ENCODE data around the gene VPS33A.
"Not testable (repeated sequence)": the region's sequence is repeated elsewhere in the genome, so short reads cannot be mapped to it uniquely, and the experiment has no call there.

Gene VPS33A

GRCh38 chr12:122204167-122205052 is 61.9 kb downstream of the VPS33A start:
- no peak for DNase-seq (ENCODE audit: low read depth)

GRCh38 chr12:122203301-122204166 is 62.8 kb downstream of the VPS33A start, which contains the start of gene B3GNT4:
B3GNT4 (plus strand) TSS chr12:122203709; CDS start chr12:122204619, 910 bp downstream.
- no peak for DNase-seq (ENCODE audit: low read depth)

GRCh38 chr12:122202811-122203210 is 63.5 kb downstream of the VPS33A start:
- not testable (repeated sequence) for DNase-seq (ENCODE audit: low read depth)

GRCh38 chr12:122202017-122202416 is 64.3 kb downstream of the VPS33A start:
- no peak for DNase-seq (ENCODE audit: low read depth)

DNA sequence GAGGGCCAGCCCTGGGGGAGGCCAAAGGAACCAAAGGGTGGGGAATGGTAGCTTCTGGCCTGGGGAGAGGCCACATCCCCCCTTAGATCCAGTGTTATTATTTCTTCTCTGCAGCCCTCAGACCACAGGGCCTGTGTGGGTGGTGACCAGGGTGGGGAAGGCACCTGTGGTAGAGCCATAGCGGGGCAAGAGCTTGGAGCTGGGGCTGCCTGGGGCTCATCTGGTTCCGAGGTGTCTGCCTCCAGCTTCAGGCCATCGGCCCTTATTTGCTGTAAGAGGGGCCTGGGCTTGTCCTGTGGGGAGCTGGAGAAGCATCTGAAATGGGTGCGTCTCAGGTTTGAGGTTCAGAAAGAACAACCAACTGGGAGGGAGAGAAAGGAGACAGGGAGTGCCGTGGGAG is 64.9 kb downstream of the VPS33A start:
- DNase-seq (ENCODE audit: low read depth), result no peak

DNA sequence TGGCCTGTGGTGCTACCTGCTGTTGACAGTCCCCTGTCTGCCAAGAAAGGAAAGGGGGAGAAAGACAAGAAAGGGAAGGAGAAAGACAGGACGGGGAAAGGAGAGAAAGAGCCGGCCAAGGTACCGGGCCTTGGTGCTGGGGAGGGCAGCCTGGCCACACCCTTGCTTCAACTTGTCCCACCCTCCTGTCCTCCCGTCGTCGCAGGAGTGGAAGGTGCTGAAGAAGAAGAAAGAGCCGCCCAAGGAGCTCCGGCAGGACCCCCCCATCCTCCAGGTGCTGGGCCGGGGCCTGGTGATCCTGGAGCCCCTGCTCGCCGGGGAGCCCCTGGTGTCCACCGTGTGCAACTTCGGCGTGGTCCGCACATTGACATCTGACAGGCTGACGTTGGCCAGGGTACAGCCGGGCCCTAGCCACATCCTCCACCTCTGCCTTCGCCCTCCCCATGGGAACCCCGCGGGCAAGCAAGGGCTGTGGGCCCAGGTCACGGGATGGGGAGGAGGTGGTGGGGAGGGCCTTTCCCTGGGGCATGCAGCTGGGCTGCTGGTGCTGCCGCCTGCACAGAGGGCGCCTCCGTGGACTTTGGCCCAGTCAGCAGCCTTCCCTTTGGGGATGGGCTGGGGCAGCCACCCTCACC is 65.6 kb downstream of the VPS33A start:
- no peak for DNase-seq (ENCODE audit: low read depth)

DNA sequence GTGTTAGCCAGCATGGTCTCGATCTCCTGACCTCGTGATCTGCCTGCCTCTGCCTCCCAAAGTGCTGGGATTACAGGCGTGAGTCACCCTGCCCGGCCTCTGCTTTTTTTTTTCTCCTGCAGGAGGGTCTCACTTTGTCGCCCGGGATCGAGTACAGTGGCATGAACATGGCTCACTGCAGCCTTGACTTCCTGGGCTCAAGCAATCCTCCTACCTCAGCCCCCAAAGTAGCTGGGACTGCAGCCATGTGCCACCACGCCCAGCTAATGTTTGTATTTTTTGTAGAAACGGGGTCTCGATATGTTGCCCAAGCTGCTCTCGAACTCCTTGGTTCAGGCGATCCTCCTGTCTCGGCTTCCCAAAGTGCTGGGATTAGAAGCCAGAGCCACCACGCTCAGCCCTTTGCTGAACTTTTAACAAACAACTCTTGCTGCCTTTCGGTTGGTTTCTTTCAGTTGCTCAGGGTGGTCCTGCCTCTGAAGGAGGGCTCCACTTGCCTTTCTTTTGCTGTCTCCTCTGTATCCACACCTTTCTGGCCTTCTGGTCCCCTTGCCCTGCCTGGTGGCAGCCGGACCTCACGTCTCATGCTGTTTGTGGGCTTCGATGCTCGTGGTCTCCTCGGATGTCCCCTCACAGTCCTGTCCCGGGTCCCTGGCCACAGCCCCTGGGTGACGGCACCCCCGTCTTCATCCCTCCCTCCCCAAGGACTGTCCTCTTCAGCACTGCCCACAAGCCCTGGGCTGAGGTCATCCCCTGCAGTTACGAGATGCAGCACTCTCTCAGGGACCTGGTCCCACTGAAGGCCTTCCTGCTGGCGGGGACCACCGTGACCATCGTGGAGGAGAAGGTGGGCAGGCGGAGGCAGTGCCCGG is 66.6 kb downstream of the VPS33A start:
- no peak for DNase-seq (ENCODE audit: low read depth)

DNA sequence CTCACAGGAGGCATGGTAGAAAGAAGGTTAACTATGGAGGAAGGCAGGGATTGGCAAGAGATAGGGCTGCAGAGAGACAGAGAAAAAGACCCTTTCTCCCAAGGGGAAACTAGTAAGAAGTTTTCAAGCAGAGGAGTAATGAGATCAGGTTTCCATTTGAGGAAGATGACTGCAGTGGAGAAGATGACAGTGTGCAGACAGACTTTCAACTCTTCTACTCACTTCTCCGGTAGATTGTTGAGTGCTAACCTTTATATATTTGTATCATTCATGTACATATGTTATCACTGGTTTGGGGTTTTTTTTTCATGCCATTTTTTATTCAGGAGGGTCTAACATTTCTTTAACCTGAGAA is 68.7 kb downstream of the VPS33A start:
- no peak for DNase-seq (ENCODE audit: low read depth)

DNA sequence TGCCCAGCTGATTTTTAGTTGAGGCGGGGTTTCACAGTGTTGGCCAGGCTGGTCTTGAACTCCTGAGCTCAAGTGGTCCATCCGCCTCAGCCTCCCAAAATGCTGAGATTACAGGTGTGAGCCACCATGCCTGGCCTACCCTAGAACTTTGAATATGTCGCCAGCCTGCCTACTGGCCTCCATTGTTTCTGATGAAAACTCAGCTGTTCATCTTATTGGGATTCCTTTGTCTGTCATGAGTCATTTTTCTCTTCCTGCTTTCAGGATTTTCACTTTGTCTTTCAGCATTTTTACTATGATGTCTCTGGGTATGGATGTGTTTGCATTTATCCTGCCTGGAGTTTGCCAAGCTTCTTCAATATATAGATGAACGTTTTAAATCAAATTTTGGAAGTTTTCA is 70.9 kb downstream of the VPS33A start:
- no peak for DNase-seq (ENCODE audit: low read depth)

DNA sequence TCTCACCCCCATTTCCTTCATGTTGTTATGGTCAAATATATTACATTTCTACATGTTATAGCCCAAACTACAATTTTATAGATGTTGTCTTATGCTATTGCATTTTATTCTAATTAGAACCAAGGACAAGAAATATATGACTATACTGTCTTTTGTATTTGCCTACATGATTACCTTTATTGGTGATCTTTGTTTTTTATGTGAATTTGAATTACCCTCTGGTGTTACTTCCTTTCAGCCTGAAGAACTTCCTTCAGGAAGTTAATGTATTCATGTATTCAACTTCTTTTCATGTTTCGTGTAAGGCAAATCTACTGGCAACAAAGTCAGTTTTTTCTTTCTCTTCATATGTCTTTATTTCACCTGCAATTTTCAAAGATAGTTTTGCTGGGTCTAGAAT is 71.5 kb downstream of the VPS33A start:
- DNase-seq (ENCODE audit: low read depth), result no peak

- DNase-seq (ENCODE audit: low read depth), result no peak
Observed at GRCh38 chr12:122192441-122192840, 73.9 kb downstream of the VPS33A start.

GRCh38 chr12:122190842-122191668 is 75.2 kb downstream of the VPS33A start:
- peak; percentile 18 for DNase-seq (ENCODE audit: low read depth)

- DNase-seq (ENCODE audit: low read depth), result no peak
Observed at GRCh38 chr12:122189626-122190475, 76.4 kb downstream of the VPS33A start.

DNA sequence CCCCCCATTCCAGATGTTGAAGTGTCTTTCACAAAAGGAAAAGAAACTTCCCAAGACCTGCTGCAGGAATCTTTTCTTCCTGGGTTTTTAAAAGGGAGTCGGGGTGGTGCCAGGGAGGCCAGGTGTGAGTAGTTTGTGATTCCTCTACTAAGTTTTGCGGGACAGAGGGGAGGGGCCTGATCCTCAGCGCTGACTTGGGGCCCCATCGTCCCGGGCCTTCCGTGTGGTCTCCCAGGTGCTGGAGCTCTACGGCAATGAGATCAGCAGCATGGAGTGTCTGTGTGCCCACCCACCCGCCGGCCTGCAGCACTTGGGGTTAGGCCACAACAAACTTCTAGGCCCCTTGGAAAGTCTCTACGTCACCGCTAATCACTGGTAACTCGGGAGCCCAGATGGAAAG is 78.8 kb downstream of the VPS33A start:
- no peak for DNase-seq (ENCODE audit: low read depth)

DNA sequence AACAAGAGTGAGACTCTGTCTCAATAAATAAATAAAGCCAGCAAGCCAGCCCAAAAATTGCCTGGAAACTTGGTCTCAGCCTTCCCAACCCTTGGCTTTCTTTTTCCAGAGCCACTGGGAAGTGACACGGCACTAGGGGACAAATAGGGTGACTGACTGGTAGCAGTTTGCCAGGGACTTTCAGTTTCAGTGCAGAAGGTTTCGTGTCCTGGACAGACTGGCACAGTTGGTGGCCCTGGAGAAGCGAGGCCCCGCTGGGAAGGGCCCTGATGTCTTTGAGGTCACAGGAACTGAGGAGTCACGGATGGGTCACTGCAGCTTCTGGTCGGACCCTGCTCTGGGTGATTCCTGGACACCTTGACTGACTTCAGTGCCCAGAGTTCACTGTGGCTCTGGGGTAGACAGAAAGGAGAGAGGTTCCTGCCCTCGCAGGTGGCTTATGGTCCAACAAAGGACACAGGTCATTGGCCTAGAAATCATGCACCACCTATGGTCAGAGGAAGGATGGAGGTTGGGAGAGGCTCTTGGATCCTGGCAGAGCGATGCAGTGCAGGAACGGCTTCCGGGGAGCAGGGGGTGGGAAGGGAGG is 80.7 kb downstream of the VPS33A start:
- no peak for DNase-seq (ENCODE audit: low read depth)

- no peak for DNase-seq (ENCODE audit: low read depth)
Observed at GRCh38 chr12:122185079-122185478, 81.2 kb downstream of the VPS33A start.

- DNase-seq (ENCODE audit: low read depth), result no peak
Observed at GRCh38 chr12:122184517-122184916, 81.8 kb downstream of the VPS33A start.

- no peak for DNase-seq (ENCODE audit: low read depth)
Observed at GRCh38 chr12:122183588-122183940, 82.7 kb downstream of the VPS33A start.

- DNase-seq (ENCODE audit: low read depth), result no peak
Observed at GRCh38 chr12:122182887-122183587, 83.3 kb downstream of the VPS33A start, which contains the start of gene LRRC43. LRRC43 (plus strand) TSS chr12:122183123; CDS start chr12:122183145, 22 bp downstream.
